Measurements from ENCODE around the gene DBN1.
"Not testable (repeated sequence)": the region's sequence is repeated elsewhere in the genome, so short reads cannot be mapped to it uniquely, and the experiment has no call there.

DNA sequence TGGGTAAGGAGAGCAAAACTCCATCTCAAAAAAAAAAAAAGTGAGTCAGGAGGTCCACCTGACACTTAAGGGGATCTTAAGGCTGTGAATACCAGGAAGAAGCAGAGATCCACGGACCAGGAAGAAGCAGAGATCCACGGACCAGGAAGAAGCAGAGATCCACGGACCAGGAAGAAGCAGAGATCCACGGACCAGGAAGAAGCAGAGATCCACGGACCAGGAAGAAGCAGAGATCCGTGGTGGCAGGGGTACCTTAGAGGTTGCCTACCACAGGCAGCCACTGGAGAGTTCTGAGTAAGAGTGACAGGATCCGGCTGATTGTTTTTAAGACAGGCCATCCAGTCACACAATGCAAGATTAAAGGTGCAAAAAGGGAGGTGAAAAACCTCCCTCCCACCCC is 53.0 kb downstream of the DBN1 start:
- not testable (repeated sequence) for TF ChIP-seq ZNF23 (CRISPR knock-in tag; IDR thresholded peaks at IDR 0.05); BRF1 (IDR thresholded peaks at IDR 0.05; ENCODE audit: borderline replicate concordance, extremely low read depth, insufficient read length)

Measured in K562 (cell line).